NCI-H1436 treated with DMSO at 0.1 percent for 48 hours (cell line): Measurements from ENCODE around the gene B3GNT7.
"Not testable (repeated sequence)": the region's sequence is repeated elsewhere in the genome, so short reads cannot be mapped to it uniquely, and the experiment has no call there.

Source experiments
- DNase-seq: peaks from one replicate; lab custom pipeline; 2025; lab: John Stamatoyannopoulos, UW

B3GNT7 gene

DNA sequence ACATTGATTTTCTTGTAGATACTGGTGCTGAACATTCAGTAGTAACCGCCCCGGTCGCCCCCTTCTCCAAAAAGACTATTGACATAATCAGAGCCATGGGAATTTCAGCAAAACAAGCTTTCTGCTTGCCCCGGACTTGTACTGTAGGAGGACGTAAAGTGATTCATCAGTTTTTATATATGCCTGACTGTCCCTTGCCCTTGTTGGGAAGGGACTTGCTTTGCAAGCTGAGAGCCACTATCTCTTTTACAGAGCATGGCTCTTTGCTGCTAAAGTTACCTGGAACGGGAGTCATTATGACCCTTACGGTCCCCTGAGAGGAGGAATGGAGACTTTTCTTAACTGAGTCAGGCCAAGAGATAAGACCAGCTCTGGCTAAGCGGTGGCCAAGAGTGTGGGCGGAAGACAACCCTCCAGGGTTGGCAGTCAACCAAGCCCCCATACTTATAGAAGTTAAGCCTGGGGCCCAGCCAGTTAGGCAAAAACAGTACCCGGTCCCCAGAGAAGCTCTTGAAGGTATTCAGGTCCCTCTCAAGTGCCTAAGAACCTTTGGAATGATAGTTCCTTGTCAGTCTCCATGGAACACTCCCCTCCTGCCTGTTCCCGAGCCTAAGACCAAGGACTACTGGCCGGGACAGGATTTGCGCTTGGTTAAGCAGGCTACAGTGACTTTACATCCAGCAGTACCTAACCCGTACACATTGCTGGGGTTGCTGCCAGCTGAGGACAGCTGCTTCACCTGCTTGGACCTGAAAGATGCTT is 8.1 kb downstream of the B3GNT7 start:
- DNase-seq = not testable (repeated sequence)

DNA sequence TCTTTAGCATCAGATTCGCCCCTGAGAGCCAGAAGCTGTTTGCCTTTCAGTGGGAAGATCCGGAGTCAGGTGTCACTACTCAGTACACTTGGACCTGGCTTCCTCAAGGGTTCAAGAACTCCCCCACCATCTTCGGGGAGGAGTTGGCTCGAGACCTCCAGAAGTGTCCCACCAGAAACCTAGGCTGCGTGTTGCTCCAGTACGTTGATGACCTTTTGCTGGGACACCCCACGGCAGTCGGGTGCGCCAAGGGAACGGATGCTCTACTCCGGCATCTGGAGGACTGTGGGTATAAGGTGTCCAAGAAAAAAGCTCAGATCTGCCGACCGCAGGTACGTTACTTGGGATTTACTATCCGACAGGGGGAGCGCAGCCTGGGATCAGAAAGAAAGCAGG is 8.7 kb downstream of the B3GNT7 start:
- not testable (repeated sequence) for DNase-seq

DNA sequence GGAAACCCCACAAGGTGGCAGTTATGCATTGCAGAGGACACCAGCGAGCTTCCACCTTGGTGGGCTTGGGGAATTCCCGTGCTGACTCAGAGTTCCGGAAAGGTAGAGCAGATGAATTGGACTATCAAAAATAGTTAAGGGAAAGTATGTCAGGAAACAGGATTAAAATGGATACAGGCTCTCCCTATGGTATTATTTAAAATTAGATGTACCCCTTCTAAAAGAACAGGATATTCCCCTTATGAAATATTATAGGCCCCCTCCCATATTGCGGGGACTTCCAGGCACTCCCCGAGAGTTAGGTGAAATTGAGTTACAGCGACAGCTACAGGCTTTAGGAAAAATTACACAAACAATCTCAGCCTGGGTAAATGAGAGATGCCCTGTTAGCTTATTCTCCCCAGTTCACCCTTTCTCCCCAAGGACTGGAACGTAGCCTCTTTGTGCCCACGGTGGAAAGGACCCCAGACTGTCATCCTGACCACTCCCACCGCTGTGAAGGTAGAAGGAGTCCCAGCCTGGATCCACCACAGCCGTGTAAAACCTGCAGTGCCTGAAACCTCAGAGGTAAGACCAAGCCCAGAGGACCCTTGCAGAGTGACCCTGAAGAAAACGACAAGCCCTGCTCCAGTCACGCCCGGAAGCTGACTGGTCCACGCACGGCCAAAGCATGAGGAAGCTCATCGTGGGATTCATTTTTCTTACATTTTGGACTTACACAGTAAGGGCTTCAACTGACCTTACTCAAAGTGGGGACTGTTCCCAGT is 10.3 kb downstream of the B3GNT7 start:
- DNase-seq = not testable (repeated sequence)

DNA sequence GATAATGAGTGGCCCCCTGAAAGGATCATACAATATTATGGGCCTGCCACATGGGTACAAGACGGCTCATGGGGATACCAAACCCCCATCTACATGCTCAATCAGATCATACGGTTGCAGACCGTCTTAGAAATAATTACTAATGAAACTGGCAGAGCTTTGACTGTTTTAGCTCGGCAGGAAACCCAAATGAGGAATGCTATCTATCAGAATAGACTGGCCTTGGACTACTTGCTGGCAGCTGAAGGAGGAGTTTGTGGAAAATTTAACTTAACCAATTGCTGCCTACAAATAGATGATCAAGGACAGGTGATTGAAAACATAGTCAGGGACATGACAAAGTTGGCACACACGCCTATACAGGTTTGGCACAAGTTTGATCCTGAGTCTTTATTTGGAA is 12.2 kb downstream of the B3GNT7 start:
- DNase-seq = not testable (repeated sequence)

DNA sequence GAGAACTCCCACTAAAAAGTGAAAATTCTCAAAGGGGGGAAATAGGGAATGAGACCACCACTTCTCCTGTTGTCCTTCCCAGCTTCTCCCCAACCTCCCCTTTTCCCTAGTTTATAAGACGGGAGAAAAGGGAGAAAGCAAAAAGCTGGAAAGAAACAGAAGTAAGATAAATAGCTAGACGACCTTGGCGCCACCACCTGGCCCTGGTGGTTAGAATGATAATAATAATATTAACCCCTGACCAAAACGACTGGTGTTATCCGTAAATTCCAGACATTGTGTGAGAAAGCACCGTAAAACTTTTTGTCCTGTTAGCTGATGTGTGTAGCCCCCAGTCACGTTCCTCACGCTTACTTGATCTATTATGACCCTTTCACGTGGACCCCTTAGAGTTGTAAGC is 12.8 kb downstream of the B3GNT7 start:
- DNase-seq = not testable (repeated sequence)

DNA sequence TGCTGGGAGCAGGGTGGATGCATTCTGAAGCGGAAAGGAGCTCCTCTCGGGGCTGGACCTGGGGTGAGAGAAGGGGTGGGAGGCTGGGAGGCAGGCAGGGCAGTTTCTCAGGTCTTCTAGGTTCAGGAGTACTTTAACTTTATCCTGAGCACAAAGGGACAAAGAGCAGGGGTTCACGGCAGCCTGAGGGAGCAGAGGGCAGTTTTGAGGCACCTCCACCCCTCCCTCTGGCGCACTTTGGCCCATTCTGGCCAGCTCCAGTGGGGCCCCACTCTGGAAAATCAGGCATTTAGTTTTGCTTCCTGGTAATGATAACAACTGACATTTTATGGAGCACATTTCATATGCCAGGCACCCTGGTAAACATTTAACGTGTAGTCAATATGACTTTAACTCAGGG is 14.3 kb downstream of the B3GNT7 start:
- no peak for DNase-seq

DNA sequence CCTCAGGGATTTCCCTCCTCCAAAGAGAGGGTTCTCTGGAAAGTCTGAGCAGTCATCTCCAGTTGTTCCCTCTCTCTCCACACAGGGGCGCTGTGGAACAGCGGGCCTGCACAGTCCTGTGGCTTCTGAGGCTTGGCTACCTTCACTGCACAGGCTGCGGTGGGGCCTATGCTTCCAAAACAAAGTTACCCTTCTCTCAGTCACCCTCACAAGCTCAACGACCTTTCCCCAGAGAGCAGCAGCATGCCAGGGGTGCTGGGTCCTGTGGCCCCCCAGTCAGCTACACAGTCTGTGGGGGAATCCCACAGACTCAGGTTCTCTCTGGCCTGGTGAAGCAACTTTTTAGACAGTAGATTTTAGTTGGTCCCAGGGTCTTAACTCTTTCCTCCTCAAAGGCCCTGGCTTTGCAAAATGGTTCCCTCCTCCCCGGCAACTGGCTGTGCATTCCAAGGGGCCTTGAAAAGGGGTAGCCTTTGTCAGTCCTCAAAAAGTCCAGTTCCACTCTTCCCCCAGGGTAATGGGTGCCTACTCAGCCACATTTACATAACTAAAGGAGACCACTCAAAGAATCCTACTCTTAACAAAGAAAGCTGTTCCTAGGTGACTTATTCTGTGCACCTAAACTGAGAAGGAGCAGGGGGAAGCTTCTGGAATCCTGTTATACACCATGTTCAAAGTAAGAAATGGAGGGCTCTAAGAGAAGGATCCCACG is 14.9 kb downstream of the B3GNT7 start:
- no peak for DNase-seq

DNA sequence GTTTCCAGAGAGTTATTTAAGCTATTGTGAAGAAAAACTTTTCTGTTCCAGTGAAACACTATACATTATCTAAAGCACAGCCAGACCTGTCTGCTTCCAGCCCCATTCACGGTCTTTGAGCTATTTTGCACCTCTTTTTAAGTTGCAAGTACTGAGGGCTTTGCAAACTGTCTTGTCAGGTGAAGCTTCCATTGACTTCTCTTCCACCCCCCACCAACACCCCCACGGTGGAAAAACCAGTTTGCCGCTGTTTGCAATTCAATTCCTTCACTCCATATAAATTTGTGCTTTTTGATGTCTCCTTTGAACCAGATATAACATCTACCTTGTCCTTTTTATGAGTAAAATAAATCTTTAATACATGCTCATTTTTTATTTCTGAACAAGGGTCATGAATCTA is 15.7 kb downstream of the B3GNT7 start:
- DNase-seq = no peak

DNA sequence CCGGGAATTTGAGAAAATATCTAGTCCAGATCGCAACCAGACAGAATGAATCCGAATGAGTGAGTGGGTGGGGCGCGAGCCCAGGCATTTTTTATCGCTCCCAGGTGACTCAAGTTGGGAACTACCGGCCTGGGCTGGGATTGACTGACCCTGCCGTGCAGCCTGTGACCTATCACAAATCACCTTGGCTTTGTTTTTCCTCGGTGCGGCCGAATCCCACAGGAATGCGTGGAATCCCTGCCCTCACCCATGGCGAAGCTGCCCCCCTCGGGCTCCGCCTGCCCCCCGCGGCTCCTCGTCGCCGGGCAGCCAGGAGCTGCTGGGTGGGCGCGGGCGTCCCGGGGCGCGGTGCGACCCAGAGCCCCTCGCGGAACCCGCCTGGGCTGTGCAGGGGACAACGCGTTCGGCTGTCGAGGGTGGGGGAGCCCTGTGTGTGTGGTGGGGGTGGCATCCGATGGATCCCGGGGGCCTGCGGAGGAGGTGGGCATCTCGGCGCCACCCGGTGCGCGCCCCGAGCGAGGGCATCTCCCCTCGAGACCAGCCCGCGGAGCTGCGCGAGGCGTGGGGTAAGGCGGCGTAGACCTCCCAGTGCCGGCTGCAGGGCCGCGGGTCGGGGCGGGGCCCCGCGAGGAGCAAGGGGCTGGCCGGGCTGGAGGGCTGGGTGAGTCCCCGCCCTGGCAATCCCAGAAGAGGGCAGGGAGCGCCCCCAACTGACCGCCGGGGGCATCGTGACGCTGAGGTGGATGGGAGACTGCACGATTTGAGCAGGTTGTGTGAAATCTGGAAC is 16.5 kb downstream of the B3GNT7 start:
- no peak for DNase-seq

DNA sequence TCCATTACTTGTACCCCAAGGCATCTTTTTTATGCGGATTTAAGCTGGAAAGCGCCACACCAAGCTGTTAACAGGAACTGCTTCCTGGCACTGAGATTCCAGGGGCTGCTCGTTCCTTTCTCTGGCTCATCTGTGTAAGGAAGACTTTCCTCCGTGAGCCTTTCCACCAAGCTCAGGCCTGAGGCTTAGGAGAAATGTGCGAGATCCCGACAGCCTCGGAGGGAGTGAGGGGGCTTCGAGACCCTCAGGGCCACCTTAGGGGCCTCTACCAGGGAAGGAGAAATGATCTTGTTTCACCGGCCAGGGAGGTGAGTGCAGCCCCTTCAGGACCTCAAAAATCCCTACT is 17.1 kb downstream of the B3GNT7 start:
- DNase-seq = no peak

DNA sequence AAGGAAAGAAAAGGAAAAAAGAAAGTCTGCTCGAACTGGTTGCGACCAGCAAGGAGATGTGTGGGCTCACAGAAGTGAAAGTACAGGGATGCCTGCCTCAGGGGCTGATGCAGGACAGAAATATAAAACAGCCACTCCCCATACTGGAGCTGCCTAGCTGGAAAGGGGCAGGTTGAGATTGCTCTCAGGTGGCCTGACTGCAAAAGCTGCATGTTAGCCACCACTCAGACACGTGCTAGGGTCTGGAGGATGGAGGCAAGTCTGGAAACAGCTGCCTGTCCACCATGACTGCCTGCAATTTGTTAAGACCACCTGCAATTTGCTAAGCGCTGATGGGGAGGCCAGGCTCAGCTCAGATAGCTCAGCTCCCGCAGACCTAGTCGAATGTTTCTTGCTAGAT is 17.9 kb downstream of the B3GNT7 start:
- DNase-seq = no peak

DNA sequence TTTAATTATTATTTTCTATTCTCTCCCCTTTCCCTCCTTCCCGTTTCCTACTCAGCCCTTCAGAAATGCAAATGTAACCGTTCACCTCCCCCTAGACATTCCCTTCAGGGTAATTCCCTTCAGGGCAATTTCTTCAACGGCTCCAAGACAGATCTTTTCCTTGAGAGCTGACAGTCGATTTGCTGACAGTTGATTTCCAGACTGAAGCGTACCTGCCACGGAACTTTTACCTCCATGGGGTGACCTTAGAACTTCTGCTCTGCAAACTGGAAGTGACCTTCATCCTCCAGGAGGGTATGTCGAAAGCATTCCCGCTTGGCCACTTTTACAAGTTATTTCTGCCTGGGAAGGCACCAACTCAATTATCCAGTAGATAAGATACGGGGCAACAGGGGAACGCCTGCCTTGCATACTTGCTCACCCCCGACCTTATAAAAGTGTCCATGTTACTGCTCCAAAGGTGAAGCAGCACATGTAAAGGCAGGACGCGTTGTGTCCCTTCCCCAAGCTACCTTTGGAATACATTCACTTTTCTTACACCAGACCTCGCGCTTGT is 18.5 kb downstream of the B3GNT7 start:
- DNase-seq = no peak

DNA sequence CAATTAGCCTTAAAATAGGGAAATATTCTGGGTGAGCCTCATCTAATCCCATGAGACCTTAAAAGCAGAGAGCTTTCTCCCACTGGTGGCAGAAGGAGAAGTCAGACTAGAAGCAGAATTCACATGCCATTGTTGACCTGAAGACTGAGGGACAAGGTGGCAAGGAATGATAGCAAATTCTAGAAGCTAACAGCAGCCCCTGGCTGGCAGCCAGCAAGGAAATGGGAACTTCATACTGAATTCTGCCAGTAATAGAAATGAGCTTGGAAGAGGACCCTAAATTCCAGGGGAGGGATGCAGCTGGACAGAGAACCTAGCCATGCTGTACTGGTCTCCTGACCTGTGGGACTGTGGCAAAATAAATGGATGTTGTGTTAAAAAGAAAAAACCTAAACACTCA is 19.5 kb downstream of the B3GNT7 start:
- no peak for DNase-seq

DNA sequence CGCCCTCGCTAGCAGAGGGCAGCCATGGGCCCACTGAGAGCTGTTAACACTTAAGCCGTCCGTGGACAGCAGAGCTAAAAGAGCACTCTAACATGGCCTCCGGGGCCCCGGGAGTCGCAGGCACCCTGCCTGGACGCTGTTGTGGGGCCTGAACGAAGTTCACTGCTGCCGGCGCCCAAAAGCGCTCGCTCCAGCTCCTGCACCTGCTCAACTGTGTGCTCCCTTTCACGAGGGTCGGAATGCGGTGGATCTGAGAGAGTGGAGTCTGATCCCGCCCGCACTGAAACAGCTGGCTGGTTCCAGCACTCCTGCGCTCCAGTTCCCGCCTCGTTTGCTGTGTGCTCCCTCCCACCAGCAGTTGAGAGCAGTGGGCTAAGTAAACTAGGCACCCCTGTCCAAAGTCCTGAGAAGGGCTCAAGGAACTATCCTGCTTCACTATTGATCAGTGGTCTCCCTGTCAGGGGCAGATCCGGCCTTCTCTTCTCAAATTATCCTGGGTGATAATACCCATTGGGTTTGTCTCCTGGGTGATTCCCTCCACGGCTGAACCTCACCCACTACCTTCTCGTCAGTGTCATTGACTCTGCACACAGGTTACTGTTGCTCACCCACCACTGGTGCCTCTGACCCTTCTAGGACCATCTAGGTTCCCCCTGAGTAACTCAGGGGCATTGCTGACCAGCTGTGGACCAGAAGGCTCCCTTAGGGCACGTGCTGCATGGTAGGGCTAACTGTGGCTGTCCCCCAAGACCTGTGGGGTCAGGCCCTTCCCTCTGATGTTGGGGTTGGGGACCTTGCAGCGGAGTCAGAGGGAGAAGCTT is 23.5 kb downstream of the B3GNT7 start:
- no peak for DNase-seq

DNA sequence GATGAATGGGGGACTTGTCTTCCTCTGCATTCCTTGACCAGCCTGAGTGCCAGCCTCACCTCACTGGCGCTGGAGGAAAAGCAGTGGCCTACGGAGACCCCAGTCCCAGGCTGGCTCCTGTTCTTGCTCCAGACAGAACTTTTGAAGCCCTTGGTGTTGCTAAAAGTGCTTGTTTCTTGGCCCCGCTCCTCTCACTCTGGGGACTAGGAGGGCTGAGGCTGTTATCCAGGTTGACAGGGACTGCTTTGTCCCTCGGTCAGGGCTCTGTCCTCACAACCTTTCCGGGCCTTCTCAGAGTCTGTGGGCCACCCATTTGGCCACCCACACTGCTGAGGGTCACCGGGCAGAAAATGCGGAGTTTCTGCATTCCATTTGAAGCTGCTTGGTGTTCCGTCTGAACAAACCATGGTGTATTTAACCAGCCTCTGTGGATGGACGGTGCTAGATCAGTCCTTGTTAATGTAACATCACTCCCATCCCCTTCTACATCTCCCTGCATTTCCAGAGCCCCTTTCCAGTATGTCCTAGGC is 25.6 kb downstream of the B3GNT7 start:
- DNase-seq = no peak

DNA sequence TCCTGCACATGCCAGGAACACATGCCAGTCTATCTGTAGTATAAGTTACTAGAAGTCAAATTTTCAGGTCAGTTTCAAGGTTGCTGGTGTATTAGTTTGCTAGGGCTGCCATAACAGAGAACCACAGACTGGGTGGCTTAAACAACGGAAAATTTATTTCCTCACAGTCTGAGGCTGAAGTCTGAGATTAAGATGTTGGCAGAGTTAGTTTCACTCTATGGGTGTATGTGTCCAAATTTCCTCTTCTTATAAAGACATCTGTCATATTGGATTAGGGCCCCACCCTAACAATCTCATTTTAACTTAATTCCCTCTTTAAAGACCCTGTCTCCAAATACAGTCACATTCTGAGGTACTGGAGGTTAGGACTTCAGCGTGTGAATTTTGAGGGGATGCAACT is 26.5 kb downstream of the B3GNT7 start:
- DNase-seq = no peak

DNA sequence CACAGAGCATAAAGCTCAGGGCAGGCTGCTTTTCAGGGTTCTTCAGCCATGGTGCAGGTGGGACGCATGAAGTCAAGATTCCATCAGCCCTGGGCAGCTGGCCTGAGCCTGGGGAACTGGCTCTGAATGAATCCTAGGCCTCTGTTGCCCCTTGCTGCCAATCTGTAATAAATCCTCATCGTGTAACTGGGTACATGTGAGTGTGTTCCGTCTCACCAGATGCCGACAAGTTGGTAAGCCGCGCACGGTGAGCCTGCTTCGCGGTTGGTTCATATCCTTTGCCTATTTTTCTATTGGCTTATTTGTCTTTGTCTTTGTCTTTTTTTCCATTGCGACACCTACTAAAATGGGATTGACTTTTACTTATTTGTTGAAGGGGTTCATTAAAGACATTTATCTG is 27.7 kb downstream of the B3GNT7 start:
- DNase-seq = no peak

DNA sequence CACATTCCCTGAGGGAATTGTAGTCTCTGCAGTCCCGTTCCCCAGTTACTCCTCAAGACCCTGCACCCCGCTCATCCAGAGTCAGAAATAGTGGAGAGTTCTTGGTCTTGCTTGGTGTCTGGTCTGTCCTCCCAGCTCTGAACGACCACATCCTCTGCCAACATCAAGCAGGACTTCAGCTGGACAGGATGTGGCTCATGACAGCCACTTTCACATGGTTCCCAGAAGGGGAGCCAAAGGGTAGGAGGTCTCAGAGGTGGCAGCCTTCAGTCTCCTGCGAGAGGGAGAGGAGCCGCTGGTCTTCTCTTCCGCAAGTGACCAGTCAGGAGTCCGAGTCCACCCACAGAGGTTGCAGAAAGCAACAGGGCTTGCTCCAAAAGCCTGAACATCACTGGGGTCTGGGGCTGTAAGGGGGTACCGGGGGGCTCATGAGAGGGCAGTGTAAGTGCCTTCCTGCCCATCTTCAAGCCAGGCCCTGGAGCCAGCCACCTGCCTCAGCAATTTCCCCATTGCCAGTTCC is 29.8 kb downstream of the B3GNT7 start:
- no peak for DNase-seq

DNA sequence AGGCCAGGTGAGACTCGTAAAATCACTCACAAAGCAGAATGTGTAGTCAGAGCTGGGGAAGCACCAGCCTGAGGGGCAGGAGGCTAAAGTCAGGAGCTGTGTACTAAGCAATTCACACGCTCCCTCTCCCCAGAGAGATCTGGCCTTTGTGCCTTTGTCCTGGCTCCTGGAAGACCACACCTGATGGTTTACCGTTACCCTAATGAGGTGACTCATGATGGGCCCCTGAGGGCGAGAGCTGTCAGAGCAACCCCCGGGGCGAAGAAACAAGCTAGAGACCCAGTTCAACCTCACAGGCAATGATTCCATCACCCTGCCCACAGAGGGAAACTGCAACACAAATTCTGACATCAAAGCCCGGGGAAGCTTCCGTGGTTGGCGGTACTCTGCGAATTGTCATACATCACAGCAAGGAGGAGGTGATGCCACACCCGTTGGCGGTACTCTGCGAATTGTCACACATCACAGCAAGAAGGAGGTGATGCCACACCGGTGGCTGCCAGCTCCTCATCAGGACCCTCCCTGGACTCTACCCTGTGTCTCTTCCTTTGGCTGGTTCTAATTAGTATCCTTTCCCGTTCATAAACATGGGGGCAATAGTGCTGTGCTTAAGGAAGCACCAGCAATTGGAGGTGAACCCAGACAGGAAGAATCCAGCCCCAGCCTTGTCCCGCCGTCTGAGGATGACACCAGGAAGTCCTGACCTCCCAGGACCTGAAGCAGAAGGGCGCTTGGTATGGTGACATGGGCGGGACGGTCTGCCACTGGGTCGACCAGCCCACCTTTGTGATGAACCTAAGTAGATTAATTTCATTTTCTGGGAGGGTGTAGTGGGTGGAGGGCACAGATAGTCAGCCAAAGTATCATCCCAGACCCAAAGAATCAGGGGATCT is 30.5 kb downstream of the B3GNT7 start:
- no peak for DNase-seq

DNA sequence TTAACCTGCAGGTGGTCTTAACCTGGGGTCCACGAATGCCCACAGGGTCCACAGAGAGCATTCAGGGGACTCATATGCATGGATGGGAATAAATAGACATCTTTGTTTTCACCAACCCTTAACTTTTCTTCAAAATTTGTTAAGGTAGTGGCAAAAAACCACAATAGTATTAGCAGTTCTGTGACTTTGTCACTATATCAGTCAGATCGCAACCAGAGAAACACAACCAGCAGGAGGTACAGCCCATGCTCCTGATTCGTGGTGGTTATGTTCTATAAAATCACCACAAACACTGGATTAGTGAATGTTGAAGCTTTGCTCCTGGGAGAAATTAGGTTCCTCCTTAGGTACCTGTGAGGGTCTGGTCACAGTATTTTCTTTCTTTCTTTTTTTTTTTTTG is 31.6 kb downstream of the B3GNT7 start:
- no peak for DNase-seq
